ENCODE results near the gene HBB.

HBB gene

GRCh38 chr11:5247472-5248192 is 20.8 kb upstream of the HBB start:
- H3K27ac ChIP-seq, result no peak overlapping the region
- intact Hi-C loops (cut with DNase I; ENCODE audit: low total_unique reads), result no loop called here
- TF ChIP-seq, protein P1, sequence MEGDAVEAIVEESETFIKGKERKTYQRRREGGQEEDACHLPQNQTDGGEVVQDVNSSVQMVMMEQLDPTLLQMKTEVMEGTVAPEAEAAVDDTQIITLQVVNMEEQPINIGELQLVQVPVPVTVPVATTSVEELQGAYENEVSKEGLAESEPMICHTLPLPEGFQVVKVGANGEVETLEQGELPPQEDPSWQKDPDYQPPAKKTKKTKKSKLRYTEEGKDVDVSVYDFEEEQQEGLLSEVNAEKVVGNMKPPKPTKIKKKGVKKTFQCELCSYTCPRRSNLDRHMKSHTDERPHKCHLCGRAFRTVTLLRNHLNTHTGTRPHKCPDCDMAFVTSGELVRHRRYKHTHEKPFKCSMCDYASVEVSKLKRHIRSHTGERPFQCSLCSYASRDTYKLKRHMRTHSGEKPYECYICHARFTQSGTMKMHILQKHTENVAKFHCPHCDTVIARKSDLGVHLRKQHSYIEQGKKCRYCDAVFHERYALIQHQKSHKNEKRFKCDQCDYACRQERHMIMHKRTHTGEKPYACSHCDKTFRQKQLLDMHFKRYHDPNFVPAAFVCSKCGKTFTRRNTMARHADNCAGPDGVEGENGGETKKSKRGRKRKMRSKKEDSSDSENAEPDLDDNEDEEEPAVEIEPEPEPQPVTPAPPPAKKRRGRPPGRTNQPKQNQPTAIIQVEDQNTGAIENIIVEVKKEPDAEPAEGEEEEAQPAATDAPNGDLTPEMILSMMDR (IDR thresholded peaks at IDR 0.05), result no peak
- no peaks in the 10 kb centered on the region for H3K4me1 ChIP-seq
- H3K4me3 ChIP-seq, result no peak overlapping the region
- H3K27me3 ChIP-seq, result no peaks in the 10 kb centered on the region
- DNase-seq, result no peak
- no peaks in the 10 kb centered on the region for H3K9me3 ChIP-seq
- no peaks in the 10 kb centered on the region for H3K36me3 ChIP-seq

- no peaks in the 10 kb centered on the region for H3K9me3 ChIP-seq
- intact Hi-C loops (cut with DNase I; ENCODE audit: low total_unique reads), result no loop called here
- no peak for DNase-seq
- H3K4me1 ChIP-seq, result no peaks in the 10 kb centered on the region
- H3K36me3 ChIP-seq, result no peaks in the 10 kb centered on the region
- H3K27me3 ChIP-seq, result no peaks in the 10 kb centered on the region
- TF ChIP-seq, protein P1 (IDR thresholded peaks at IDR 0.05), result no peak
- no peak overlapping the region for H3K27ac ChIP-seq
- H3K4me3 ChIP-seq, result no peak overlapping the region
Measured at GRCh38 chr11:5246772-5247471, 20.1 kb upstream of the HBB start.

GRCh38 chr11:5245155-5245554 is 18.3 kb upstream of the HBB start:
- H3K36me3 ChIP-seq, result no peaks in the 10 kb centered on the region
- intact Hi-C loops (cut with DNase I; ENCODE audit: low total_unique reads), result no loop called here
- H3K27me3 ChIP-seq, result no peaks in the 10 kb centered on the region
- no peak for DNase-seq
- H3K9me3 ChIP-seq, result no peaks in the 10 kb centered on the region
- TF ChIP-seq, protein P1 (IDR thresholded peaks at IDR 0.05), result no peak
- H3K4me3 ChIP-seq, result no peak overlapping the region
- H3K27ac ChIP-seq, result no peak overlapping the region
- no peaks in the 10 kb centered on the region for H3K4me1 ChIP-seq

- intact Hi-C loops (cut with DNase I; ENCODE audit: low total_unique reads), result no loop called here
- TF ChIP-seq, protein P1 (IDR thresholded peaks at IDR 0.05), result no peak
Measured at GRCh38 chr11:5243816-5244180, 16.9 kb upstream of the HBB start.

GRCh38 chr11:5242933-5243815 is 16.3 kb upstream of the HBB start:
- H3K4me3 ChIP-seq, result no peak overlapping the region
- no peak overlapping the region for H3K27ac ChIP-seq
- H3K36me3 ChIP-seq, result no peaks in the 10 kb centered on the region
- H3K4me1 ChIP-seq, result no peaks in the 10 kb centered on the region
- no peaks in the 10 kb centered on the region for H3K27me3 ChIP-seq
- DNase-seq, result no peak
- H3K9me3 ChIP-seq, result no peaks in the 10 kb centered on the region
- TF ChIP-seq, protein P1 (IDR thresholded peaks at IDR 0.05), result no peak
- intact Hi-C loops (cut with DNase I; ENCODE audit: low total_unique reads), result no loop called here

More at GRCh38 chr11:5243816-5244180, 16.9 kb upstream of the HBB start:
- no peak for DNase-seq
- Histone ChIP-seq H3K4me1 (no peaks in the 10 kb centered on the region), H3K27ac (no peak overlapping the region), H3K4me3 (no peak overlapping the region), H3K36me3 (no peaks in the 10 kb centered on the region), H3K27me3 (no peaks in the 10 kb centered on the region), H3K9me3 (no peaks in the 10 kb centered on the region)

All from tibial artery (tissue), 4 donors.